OCI-M2 (cell line): ENCODE measurements around the gene ELAVL4.

ENCODE experiments used
- DNase-seq: peaks from one replicate; lab custom pipeline; 2025; ENCODE audit not compliant: unreplicated experiment; lab: John Stamatoyannopoulos, UW

Gene ELAVL4

GRCh38 chr1:50108497-50109059 lies at the start of gene ELAVL4:
TSS of gene ELAVL4 (plus strand) at chr1:50108920. CDS start at chr1:50109190, 270 bp downstream.
- DNase-seq = no peak

- no peak for DNase-seq
Measured at GRCh38 chr1:50060279-50060678, 48.4 kb upstream of the ELAVL4 start.

GRCh38 chr1:50066806-50067205 lies 41.9 kb upstream of the ELAVL4 start:
- DNase-seq = no peak

- DNase-seq = no peak
Measured at GRCh38 chr1:50074931-50075330, 33.8 kb upstream of the ELAVL4 start.

- no peak for DNase-seq
Measured at GRCh38 chr1:50077273-50077672, 31.4 kb upstream of the ELAVL4 start.

GRCh38 chr1:50080904-50081586 lies 27.7 kb upstream of the ELAVL4 start:
- no peak for DNase-seq

GRCh38 chr1:50084389-50084788 lies 24.3 kb upstream of the ELAVL4 start:
- no peak for DNase-seq

GRCh38 chr1:50091068-50091467 lies 17.7 kb upstream of the ELAVL4 start:
- DNase-seq = no peak

- no peak for DNase-seq
Measured at GRCh38 chr1:50095716-50096115, 13.0 kb upstream of the ELAVL4 start.

GRCh38 chr1:50097021-50097679 lies 11.6 kb upstream of the ELAVL4 start:
- DNase-seq = no peak

GRCh38 chr1:50097791-50098190 lies 10.9 kb upstream of the ELAVL4 start:
- no peak for DNase-seq

- no peak for DNase-seq
Measured at GRCh38 chr1:50098591-50099021, 10.1 kb upstream of the ELAVL4 start.

- no peak for DNase-seq
Measured at GRCh38 chr1:50099654-50100053, 9.1 kb upstream of the ELAVL4 start.

GRCh38 chr1:50103615-50104081 lies 5.1 kb upstream of the ELAVL4 start:
- DNase-seq = no peak

- DNase-seq = no peak
Measured at GRCh38 chr1:50105433-50105832, 3.3 kb upstream of the ELAVL4 start.

- no peak for DNase-seq
Measured at GRCh38 chr1:50106095-50106761, 2.5 kb upstream of the ELAVL4 start.

- no peak for DNase-seq
Measured at GRCh38 chr1:50109116-50109515, 396 bp downstream of the ELAVL4 start.

- no peak for DNase-seq
Measured at GRCh38 chr1:50109647-50110075, 941 bp downstream of the ELAVL4 start.

- DNase-seq = no peak
Measured at GRCh38 chr1:50110151-50110550, 1.4 kb downstream of the ELAVL4 start.

- no peak for DNase-seq
Measured at GRCh38 chr1:50110656-50111055, 1.9 kb downstream of the ELAVL4 start.

GRCh38 chr1:50111503-50111902 lies 2.8 kb downstream of the ELAVL4 start:
- no peak for DNase-seq

GRCh38 chr1:50112193-50112592 lies 3.5 kb downstream of the ELAVL4 start:
- no peak for DNase-seq
